Thyroid gland (tissue), 4 donors: Measurements from ENCODE around the gene VAT1L.

ENCODE experiments used
- POLR2A ChIP-seq, 2 donors: fragments of 450-650 bp; IDR thresholded peaks; one replicate each; pipeline ENCODE4 v1.6.1; 2017; ENCODE audit warnings: antibody characterized with exemption in 2 of 2, mild to moderate bottlenecking in 2 of 2, moderate library complexity in 1 of 2
- TF ChIP-seq, protein P1 (sequence below), 6 experiments: fragments of 200-600 bp in 3 of 6; fragments of 450-650 bp in 3 of 6; sonication (generic) in 3 of 6; IDR thresholded peaks; one replicate each; pipeline ENCODE4 v1.5.1; 2016 to 2019; ENCODE audit warnings: antibody characterized with exemption in 6 of 6, mild to moderate bottlenecking in 2 of 6, inconsistent platforms in 1 of 6, moderate library complexity in 1 of 6

DNA sequence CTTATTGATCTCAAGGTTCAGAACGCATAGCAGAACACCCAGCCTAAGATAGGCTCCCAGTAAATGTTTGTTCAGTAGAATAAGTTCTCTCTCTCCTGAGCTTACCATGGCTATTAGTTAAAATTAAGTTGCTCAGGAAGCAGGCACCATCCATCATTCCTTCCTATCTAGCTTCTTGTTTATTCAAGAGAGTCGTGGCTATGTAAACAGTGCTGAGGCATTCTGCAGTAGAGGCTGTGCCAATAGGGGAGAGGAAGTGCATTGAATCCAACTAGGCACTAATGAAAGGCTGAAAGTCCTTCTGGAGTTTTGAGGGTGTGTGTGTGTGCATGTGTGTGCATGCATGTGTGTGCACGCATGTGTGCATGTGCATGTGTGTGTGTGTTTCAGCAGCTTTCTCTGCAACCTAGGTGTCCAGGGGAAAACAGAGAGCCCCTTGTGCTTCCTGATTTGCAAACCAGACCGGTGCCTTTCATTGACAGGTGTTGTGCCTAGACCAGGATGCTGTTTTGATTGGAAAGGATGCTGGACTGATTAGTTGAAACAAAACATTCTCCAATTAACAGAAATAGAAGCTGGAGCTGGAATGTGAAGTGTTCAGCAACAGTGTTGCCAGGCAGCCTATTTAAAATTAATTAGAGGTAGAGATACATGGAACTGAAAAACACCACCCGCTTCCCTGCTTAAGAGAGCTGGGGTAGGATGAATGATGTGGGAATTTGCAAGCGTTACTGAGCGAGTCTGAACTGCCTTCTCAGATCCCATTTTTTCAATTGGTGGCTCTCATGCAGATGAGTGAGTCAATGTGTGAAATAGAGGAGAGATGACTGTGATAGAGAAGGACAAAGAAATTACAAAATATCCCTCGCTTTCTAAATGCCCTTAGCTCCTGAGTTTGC is 130.7 kb downstream of the VAT1L start:
- no peak for TF ChIP-seq POLR2A (IDR thresholded peaks at IDR 0.05)
- TF ChIP-seq, protein P1, sequence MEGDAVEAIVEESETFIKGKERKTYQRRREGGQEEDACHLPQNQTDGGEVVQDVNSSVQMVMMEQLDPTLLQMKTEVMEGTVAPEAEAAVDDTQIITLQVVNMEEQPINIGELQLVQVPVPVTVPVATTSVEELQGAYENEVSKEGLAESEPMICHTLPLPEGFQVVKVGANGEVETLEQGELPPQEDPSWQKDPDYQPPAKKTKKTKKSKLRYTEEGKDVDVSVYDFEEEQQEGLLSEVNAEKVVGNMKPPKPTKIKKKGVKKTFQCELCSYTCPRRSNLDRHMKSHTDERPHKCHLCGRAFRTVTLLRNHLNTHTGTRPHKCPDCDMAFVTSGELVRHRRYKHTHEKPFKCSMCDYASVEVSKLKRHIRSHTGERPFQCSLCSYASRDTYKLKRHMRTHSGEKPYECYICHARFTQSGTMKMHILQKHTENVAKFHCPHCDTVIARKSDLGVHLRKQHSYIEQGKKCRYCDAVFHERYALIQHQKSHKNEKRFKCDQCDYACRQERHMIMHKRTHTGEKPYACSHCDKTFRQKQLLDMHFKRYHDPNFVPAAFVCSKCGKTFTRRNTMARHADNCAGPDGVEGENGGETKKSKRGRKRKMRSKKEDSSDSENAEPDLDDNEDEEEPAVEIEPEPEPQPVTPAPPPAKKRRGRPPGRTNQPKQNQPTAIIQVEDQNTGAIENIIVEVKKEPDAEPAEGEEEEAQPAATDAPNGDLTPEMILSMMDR (IDR thresholded peaks at IDR 0.05), result no peak
